Nephron progenitor cell (in vitro differentiated cells): ENCODE results near the gene DGKI.

Experiments
- DNase-seq: peaks from one replicate; pipeline ENCODE4 v3.0.0; 2021
- H3K27ac Mint-ChIP-seq: 2 replicates; pipeline ENCODE4 v1.8.0; 2021; ENCODE audit warnings: mild to moderate bottlenecking, moderate library complexity, mixed read lengths
- H3K27me3 Mint-ChIP-seq: 2 replicates; pipeline ENCODE4 v1.8.0; 2021; ENCODE audit warnings: mild to moderate bottlenecking, low read depth, mixed read lengths; ENCODE audit not compliant: poor library complexity
- H3K36me3 Mint-ChIP-seq: 2 replicates; pipeline ENCODE4 v1.8.0; 2021; ENCODE audit warnings: low read depth, mixed read lengths
- H3K4me1 Mint-ChIP-seq: 2 replicates; pipeline ENCODE4 v1.8.0; 2021; ENCODE audit warnings: mixed read lengths
- H3K4me3 Mint-ChIP-seq: 2 replicates; pipeline ENCODE4 v1.8.0; 2021; ENCODE audit warnings: mild to moderate bottlenecking, moderate library complexity, mixed read lengths
- H3K9me3 Mint-ChIP-seq: 2 replicates; pipeline ENCODE4 v1.8.0; 2021; ENCODE audit warnings: mild to moderate bottlenecking, moderate library complexity, mixed read lengths
- TF ChIP-seq, protein P1 (sequence below): fragments of 200-600 bp; sonication (generic); IDR thresholded peaks from 2 replicates; pipeline ENCODE4 v1.5.0; 2021; ENCODE audit warnings: antibody characterized with exemption

DGKI gene

DNA sequence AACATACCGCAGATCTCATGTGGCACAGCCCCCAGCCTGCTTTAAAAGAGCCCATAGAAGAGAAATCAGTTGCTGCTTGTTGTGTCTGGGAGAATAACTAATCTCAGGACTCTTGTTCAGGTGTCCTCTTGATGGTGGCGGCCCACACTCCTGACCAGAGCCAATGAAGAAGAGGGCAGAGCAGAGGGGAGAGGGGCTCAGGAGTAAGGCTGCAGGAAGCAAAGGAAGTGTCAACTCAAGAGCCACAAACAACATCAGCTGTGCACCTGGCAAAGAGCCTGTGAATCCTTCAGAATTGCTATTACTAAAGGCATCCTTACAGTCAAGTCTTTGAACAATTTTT lies 443.4 kb downstream of the DGKI start:
- no peaks in the 10 kb centered on the region for H3K4me1 Mint-ChIP-seq
- peaks cover 3% of the 10 kb centered on the region for H3K27me3 Mint-ChIP-seq
- TF ChIP-seq, protein P1, sequence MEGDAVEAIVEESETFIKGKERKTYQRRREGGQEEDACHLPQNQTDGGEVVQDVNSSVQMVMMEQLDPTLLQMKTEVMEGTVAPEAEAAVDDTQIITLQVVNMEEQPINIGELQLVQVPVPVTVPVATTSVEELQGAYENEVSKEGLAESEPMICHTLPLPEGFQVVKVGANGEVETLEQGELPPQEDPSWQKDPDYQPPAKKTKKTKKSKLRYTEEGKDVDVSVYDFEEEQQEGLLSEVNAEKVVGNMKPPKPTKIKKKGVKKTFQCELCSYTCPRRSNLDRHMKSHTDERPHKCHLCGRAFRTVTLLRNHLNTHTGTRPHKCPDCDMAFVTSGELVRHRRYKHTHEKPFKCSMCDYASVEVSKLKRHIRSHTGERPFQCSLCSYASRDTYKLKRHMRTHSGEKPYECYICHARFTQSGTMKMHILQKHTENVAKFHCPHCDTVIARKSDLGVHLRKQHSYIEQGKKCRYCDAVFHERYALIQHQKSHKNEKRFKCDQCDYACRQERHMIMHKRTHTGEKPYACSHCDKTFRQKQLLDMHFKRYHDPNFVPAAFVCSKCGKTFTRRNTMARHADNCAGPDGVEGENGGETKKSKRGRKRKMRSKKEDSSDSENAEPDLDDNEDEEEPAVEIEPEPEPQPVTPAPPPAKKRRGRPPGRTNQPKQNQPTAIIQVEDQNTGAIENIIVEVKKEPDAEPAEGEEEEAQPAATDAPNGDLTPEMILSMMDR: no peak
- no peak overlapping the region for H3K4me3 Mint-ChIP-seq
- no peak overlapping the region for H3K27ac Mint-ChIP-seq
- H3K9me3 Mint-ChIP-seq: no peaks in the 10 kb centered on the region
- H3K36me3 Mint-ChIP-seq: no peaks in the 10 kb centered on the region
- no peak for DNase-seq

DNA sequence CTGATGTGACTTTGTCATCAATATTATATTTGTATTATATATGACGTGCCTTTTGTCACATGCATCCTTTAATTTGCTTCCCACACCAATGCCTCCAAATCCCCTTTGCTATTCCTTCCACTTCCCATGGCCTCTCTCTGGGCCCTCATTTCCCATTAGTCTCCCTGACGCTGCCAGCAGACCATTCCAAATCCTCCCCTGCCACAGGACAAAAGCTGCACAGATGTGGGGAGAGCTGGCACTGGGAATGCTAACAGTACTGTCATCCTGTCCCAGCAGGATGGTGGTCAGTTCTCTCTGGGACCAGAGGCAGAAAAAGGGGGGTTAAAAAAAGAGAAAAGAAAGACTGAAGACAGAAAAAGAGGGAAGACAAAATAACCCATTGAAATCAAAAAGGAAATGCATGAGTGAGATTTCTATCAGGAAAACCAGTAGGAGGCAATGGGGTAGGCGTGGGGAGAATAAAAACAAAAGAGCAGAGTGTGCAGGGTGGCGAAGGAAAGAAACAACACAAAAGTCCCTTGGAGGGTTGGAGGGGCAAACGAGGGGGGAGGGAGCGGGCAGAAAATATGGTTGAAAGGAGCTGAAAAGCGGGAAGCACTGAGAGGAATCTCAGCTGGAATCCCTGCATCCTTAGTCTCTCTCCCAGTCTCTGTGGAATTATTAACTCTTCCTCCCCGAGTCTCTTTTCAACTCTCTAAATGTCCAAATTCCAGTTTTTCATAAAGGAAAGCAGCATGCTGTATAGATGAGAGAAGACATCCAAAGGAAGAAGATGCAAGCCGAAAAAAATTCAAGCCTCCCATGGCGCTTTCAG lies 444.0 kb downstream of the DGKI start:
- H3K4me3 Mint-ChIP-seq: no peak overlapping the region
- H3K27me3 Mint-ChIP-seq: peaks cover 1% of the 10 kb centered on the region
- no peak for DNase-seq
- no peaks in the 10 kb centered on the region for H3K9me3 Mint-ChIP-seq
- no peak overlapping the region for H3K27ac Mint-ChIP-seq
- H3K4me1 Mint-ChIP-seq: no peaks in the 10 kb centered on the region
- no peaks in the 10 kb centered on the region for H3K36me3 Mint-ChIP-seq
- TF ChIP-seq, protein P1: no peak

DNA sequence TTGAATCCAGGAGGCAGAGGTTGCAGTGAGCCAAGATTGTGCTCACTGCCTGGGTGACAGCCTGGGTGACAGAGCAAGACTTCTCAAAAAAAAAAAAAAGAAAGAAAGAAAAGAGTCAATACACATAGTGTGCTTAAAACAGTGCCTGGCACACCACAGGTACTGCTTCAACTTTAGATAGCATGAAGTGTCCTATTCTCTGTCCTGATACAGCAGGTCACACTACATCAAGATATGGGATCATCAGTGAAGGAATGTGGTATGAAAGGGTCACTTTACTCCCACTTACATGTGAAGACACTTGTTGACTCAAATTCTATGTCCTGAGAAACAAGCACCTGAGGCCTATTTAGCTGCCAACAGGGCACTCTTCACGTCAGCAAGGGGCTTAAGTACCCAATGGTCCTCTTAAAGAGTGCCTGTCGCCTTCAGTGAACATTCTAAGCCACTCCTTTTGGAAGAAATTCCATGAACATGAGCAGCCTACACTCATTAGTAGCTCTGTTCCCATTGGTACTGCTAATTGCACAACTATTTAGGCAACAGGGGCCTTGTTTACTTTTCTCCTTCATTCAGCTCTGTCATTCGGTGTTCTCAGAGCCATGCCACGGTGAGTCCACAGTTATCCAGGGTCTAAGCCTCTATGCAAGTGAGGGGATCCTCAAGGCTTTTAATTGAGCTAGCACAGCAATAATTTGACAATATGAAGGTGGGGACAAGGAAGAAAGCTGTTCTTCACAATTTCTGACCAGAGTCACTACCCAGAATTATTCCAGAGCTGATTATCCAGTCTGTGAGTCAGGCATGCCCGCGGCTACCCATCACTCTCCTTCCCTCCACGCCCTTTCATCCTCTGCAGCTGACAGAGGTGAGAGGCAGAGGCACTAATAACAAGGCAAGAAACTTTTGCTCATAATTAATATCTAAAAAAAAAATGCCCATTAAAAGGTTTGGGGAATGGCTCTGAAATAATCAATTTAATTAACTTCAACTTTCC lies 446.6 kb downstream of the DGKI start:
- DNase-seq: no peak
- Mint-ChIP-seq H3K4me1 (no peaks in the 10 kb centered on the region), H3K27me3 (no peaks in the 10 kb centered on the region), H3K27ac (no peak overlapping the region), H3K9me3 (no peaks in the 10 kb centered on the region), H3K36me3 (no peaks in the 10 kb centered on the region), H3K4me3 (no peak overlapping the region)
- TF ChIP-seq, protein P1: no peak

DNA sequence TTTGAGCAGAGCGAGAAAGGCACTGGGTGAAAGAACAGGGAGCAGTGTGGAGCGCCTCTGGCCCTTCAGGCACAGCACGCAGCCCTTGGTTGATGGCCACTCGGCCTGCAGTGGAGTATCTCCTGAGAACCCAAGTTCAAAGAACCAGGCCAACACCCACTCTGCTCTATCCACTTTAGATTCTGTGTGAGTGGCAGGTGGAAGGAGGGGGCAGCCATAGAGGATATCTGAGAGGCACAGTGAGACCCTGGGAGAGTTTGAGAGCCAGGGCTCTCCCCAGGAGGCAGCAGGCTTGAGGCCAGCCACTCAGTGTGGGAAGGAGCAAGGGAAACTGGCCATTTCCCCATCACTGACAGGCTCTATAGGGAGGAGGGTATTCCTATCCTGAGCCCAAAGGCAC lies 450.7 kb downstream of the DGKI start:
- H3K4me3 Mint-ChIP-seq: no peak overlapping the region
- H3K4me1 Mint-ChIP-seq: no peaks in the 10 kb centered on the region
- H3K27ac Mint-ChIP-seq: no peak overlapping the region
- H3K9me3 Mint-ChIP-seq: no peaks in the 10 kb centered on the region
- no peak for DNase-seq
- TF ChIP-seq, protein P1: no peak
- H3K27me3 Mint-ChIP-seq: peaks cover 3% of the 10 kb centered on the region
- no peaks in the 10 kb centered on the region for H3K36me3 Mint-ChIP-seq

DNA sequence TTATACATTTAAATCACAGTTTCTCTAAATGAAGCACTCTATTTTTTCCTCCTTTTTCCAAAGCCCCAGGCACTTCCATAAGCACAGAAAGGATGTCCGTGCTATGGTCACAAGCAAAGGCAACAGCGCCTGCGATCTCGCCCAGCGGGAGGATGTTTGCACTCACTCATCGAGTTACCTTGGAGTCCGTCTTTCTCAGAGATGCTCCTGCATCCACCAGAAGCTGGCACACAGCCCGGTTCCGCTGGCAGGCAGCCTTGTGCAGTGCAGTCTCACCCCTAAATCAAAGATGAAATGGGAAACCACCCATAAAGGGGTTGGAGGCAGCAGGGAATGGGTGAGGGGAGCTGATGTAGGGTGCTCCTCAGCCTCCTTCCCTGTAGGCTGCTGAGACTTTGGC lies 451.4 kb downstream of the DGKI start:
- H3K4me1 Mint-ChIP-seq: no peaks in the 10 kb centered on the region
- TF ChIP-seq, protein P1: no peak
- DNase-seq: no peak
- no peaks in the 10 kb centered on the region for H3K36me3 Mint-ChIP-seq
- no peaks in the 10 kb centered on the region for H3K9me3 Mint-ChIP-seq
- no peak overlapping the region for H3K4me3 Mint-ChIP-seq
- no peak overlapping the region for H3K27ac Mint-ChIP-seq
- H3K27me3 Mint-ChIP-seq: peaks cover 3% of the 10 kb centered on the region
